ENCODE data around the gene MXRA8.
"Not testable (repeated sequence)": the region's sequence is repeated elsewhere in the genome, so short reads cannot be mapped to it uniquely, and the experiment has no call there.

Gene MXRA8

GRCh38 chr1:1317420-1317819 lies 40.9 kb downstream of the MXRA8 start:
- no peaks in the 10 kb centered on the region for H3K9me3 Mint-ChIP-seq
- no peak overlapping the region for H3K4me3 Mint-ChIP-seq
- no peaks in the 10 kb centered on the region for H3K27me3 Mint-ChIP-seq
- H3K36me3 Mint-ChIP-seq, result peaks cover 9% of the 10 kb centered on the region
- no peak overlapping the region for H3K27ac Mint-ChIP-seq
- peaks cover 5% of the 10 kb centered on the region for H3K4me1 Mint-ChIP-seq

GRCh38 chr1:1316199-1316598 lies 42.2 kb downstream of the MXRA8 start:
- not testable (repeated sequence) for H3K36me3 Mint-ChIP-seq, H3K27ac Mint-ChIP-seq, H3K4me1 Mint-ChIP-seq, H3K4me3 Mint-ChIP-seq, H3K9me3 Mint-ChIP-seq, H3K27me3 Mint-ChIP-seq

- H3K4me1 Mint-ChIP-seq, result no peaks in the 10 kb centered on the region
- no peak overlapping the region for H3K4me3 Mint-ChIP-seq
- no peak overlapping the region for H3K27ac Mint-ChIP-seq
- no peaks in the 10 kb centered on the region for H3K9me3 Mint-ChIP-seq
- H3K27me3 Mint-ChIP-seq, result no peaks in the 10 kb centered on the region
- peaks cover 7% of the 10 kb centered on the region for H3K36me3 Mint-ChIP-seq
Observed at GRCh38 chr1:1315435-1315954, 42.9 kb downstream of the MXRA8 start.

- H3K4me1 Mint-ChIP-seq, result no peaks in the 10 kb centered on the region
- no peak overlapping the region for H3K4me3 Mint-ChIP-seq
- H3K27me3 Mint-ChIP-seq, result no peaks in the 10 kb centered on the region
- H3K36me3 Mint-ChIP-seq, result peaks cover 7% of the 10 kb centered on the region
- H3K27ac Mint-ChIP-seq, result no peak overlapping the region
- no peaks in the 10 kb centered on the region for H3K9me3 Mint-ChIP-seq
Observed at GRCh38 chr1:1314678-1315335, 43.5 kb downstream of the MXRA8 start.

- H3K27ac Mint-ChIP-seq, result no peak overlapping the region
- H3K4me3 Mint-ChIP-seq, result no peak overlapping the region
- no peaks in the 10 kb centered on the region for H3K27me3 Mint-ChIP-seq
- H3K4me1 Mint-ChIP-seq, result no peaks in the 10 kb centered on the region
- peaks cover 6% of the 10 kb centered on the region for H3K36me3 Mint-ChIP-seq
- H3K9me3 Mint-ChIP-seq, result no peaks in the 10 kb centered on the region
Observed at GRCh38 chr1:1314237-1314586, 44.1 kb downstream of the MXRA8 start.

GRCh38 chr1:1313500-1314236 lies 44.7 kb downstream of the MXRA8 start:
- H3K36me3 Mint-ChIP-seq, result peaks cover 6% of the 10 kb centered on the region
- no peak overlapping the region for H3K4me3 Mint-ChIP-seq
- no peaks in the 10 kb centered on the region for H3K9me3 Mint-ChIP-seq

GRCh38 chr1:1312450-1313314 lies 45.7 kb downstream of the MXRA8 start:
- Mint-ChIP-seq H3K27me3 (no peaks in the 10 kb centered on the region), H3K9me3 (no peaks in the 10 kb centered on the region), H3K36me3 (peaks cover 6% of the 10 kb centered on the region), H3K4me3 (no peak overlapping the region), H3K4me1 (no peaks in the 10 kb centered on the region), H3K27ac (no peak overlapping the region)

More at GRCh38 chr1:1313500-1314236, 44.7 kb downstream of the MXRA8 start:
- Mint-ChIP-seq H3K4me1 (no peaks in the 10 kb centered on the region), H3K27ac (no peak overlapping the region), H3K27me3 (no peaks in the 10 kb centered on the region)

GRCh38 chr1:1311107-1312104 lies 46.9 kb downstream of the MXRA8 start:
- H3K9me3 Mint-ChIP-seq, result no peaks in the 10 kb centered on the region
- H3K27me3 Mint-ChIP-seq, result no peaks in the 10 kb centered on the region
- no peak overlapping the region for H3K27ac Mint-ChIP-seq
- H3K36me3 Mint-ChIP-seq, result peaks cover 3% of the 10 kb centered on the region
- H3K4me3 Mint-ChIP-seq, result no peak overlapping the region
- H3K4me1 Mint-ChIP-seq, result peaks cover 8% of the 10 kb centered on the region

GRCh38 chr1:1310476-1311053 lies 47.8 kb downstream of the MXRA8 start:
- H3K27ac Mint-ChIP-seq, result no peak overlapping the region
- H3K9me3 Mint-ChIP-seq, result no peaks in the 10 kb centered on the region
- H3K4me3 Mint-ChIP-seq, result peak overlapping the region; percentile 61
- peaks cover 3% of the 10 kb centered on the region for H3K36me3 Mint-ChIP-seq
- H3K27me3 Mint-ChIP-seq, result no peaks in the 10 kb centered on the region
- H3K4me1 Mint-ChIP-seq, result peaks cover 15% of the 10 kb centered on the region

- Mint-ChIP-seq H3K4me1 (peaks cover 15% of the 10 kb centered on the region), H3K36me3 (peaks cover 3% of the 10 kb centered on the region), H3K9me3 (no peaks in the 10 kb centered on the region), H3K4me3 (peak overlapping the region; percentile 80), H3K27ac (no peak overlapping the region), H3K27me3 (no peaks in the 10 kb centered on the region)
Observed at GRCh38 chr1:1310109-1310385, 48.3 kb downstream of the MXRA8 start.

- Mint-ChIP-seq H3K4me1 (peaks cover 15% of the 10 kb centered on the region), H3K36me3 (peaks cover 2% of the 10 kb centered on the region), H3K27me3 (no peaks in the 10 kb centered on the region), H3K4me3 (peak overlapping the region; percentile 80), H3K27ac (no peak overlapping the region), H3K9me3 (no peaks in the 10 kb centered on the region)
Observed at GRCh38 chr1:1309251-1310108, 48.9 kb downstream of the MXRA8 start.

- no peaks in the 10 kb centered on the region for H3K9me3 Mint-ChIP-seq
- H3K27ac Mint-ChIP-seq, result peak overlapping the region; percentile 91
- peaks cover 15% of the 10 kb centered on the region for H3K4me1 Mint-ChIP-seq
- peaks cover 2% of the 10 kb centered on the region for H3K36me3 Mint-ChIP-seq
- peak overlapping the region; percentile 88 for H3K4me3 Mint-ChIP-seq
- no peaks in the 10 kb centered on the region for H3K27me3 Mint-ChIP-seq
Observed at GRCh38 chr1:1308756-1309250, 49.6 kb downstream of the MXRA8 start.

- peak within 1 kb of the TSS; percentile 91 for H3K27ac Mint-ChIP-seq
- H3K4me3 Mint-ChIP-seq, result peak within 1 kb of the TSS; percentile 88
- no peaks in the 10 kb centered on the region for H3K27me3 Mint-ChIP-seq
- H3K9me3 Mint-ChIP-seq, result no peaks in the 10 kb centered on the region
- peaks cover 15% of the 10 kb centered on the region for H3K4me1 Mint-ChIP-seq
- no peaks in the 10 kb centered on the region for H3K36me3 Mint-ChIP-seq
Observed at GRCh38 chr1:1307923-1308755, 50.2 kb downstream of the MXRA8 start, which contains the start of the genes ACAP3 and PUSL1. ACAP3 (minus strand) TSS chr1:1307930; CDS start chr1:1307815, 115 bp downstream. PUSL1 (plus strand) TSS chr1:1308597; CDS start chr1:1308644, 47 bp downstream.
